ENCODE measurements around the gene SALL1.

SALL1 gene

DNA sequence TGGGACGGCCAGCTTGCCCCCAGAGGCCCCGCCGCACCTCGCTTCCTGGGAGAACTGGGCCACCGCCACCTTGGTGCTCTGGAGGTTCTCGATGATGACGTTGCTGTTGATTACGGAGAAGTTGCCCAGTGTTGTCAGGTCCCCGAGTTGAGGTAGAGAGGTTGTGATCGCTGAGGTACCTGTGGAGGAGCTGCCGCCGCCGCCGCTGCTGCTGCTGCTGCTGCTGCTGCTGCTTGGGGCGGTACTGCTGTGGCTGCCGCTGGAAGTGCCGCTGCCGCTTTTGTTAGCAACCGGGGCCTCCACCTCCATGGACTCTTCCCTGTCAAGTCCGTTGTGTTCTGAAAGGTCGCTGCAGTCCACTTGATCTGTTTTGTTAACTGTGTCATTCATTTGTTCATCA lies 9.5 kb downstream of the SALL1 start:
- DNase-seq: no peak

DNA sequence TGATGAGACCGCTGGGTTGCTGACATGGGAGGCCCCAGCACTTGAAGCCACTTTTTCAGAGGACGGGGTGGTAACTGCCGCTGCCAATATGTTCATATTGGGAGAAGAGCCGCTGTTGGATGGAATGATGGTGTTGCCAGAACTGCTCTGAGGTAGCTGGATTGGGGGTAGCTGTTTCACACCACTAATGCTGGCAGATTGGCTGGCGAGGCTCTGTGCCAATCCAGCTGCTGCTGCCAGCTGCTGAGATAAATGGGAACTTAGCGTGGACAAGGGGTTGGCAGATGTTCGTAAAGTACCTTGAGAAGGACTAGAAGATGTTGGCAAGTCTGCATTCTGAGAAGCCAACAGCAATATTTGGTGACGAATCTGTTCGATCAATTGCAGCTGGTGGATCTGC lies 10.0 kb downstream of the SALL1 start:
- DNase-seq: no peak
- TF ChIP-seq GATA1 (IDR thresholded peaks at IDR 0.05; ENCODE audit: low read depth, low read length): no peak
- TF ChIP-seq POLR2A (IDR thresholded peaks at IDR 0.05; ENCODE audit: low read length): no peak

More for the DNA sequence above, 9.5 kb downstream of the SALL1 start:
- TF ChIP-seq GATA1 (IDR thresholded peaks at IDR 0.05; ENCODE audit: low read depth, low read length) (no peak), POLR2A (IDR thresholded peaks at IDR 0.05; ENCODE audit: low read length) (no peak)

DNA sequence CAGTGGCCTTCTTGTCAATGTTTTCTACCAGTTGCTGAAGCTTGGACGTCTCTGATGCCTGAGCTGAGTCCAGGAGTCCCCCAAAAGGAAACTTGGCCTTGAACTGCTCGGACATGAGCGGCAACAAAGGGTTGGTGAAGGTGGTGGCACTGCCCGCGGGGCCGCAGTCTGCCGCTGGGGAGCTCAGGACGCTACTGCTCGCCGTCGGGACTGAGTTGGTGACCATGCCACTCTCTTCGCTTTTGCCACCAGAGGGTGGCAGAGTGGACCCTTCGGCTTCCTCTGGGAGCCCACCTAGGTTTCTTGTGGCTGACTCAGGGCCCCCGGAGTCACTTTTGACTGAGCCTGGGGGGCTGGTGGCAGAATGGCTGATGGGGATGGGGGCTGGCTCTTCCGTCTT lies 11.0 kb downstream of the SALL1 start:
- TF ChIP-seq POLR2A (IDR thresholded peaks at IDR 0.05; ENCODE audit: low read length) (no peak), GATA1 (IDR thresholded peaks at IDR 0.05; ENCODE audit: low read depth, low read length) (no peak)
- DNase-seq: no peak

DNA sequence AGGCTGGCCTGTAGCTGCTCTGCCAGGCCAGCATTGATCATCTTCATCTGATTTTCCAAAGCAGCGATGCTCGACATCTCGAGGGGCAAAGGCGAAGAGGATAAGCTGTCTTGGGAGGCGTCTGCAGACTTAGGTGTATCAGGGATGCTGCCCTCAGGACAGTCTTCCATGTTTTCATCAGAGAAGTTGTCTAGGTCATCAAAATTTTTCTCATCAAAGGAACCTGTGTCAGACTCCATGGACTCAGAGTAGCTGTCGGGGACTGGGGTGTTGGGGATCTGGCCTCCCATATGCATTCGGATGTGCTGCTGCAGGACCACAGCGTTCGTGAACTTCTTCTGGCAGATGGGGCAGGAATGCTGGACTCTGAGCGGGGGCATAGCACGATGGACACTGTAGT lies 11.5 kb downstream of the SALL1 start:
- TF ChIP-seq POLR2A (IDR thresholded peaks at IDR 0.05; ENCODE audit: low read length) (no peak), GATA1 (IDR thresholded peaks at IDR 0.05; ENCODE audit: low read depth, low read length) (no peak)
- no peak for DNase-seq

DNA sequence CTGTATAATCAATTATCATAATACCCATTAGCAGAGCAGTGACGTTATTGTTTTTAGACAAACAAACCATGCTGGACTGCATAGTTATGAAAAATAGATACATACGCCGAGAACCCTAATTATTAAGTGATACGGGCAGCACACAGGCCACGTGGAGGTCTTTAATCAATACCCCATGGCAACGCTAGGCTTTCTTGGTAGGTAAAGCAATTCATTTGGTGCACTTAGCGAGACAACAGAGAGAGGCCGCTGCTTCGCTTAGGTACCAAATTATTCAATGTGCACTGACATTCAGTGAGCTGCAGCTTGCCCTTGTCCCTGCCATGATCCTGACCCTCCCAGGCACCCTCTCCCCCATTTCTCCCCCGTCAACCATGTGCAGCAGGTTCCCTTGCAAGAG lies 12.9 kb downstream of the SALL1 start:
- TF ChIP-seq POLR2A (IDR thresholded peaks at IDR 0.05; ENCODE audit: low read length): no peak
- no peak for TF ChIP-seq GATA1 (IDR thresholded peaks at IDR 0.05; ENCODE audit: low read depth, low read length)

DNA sequence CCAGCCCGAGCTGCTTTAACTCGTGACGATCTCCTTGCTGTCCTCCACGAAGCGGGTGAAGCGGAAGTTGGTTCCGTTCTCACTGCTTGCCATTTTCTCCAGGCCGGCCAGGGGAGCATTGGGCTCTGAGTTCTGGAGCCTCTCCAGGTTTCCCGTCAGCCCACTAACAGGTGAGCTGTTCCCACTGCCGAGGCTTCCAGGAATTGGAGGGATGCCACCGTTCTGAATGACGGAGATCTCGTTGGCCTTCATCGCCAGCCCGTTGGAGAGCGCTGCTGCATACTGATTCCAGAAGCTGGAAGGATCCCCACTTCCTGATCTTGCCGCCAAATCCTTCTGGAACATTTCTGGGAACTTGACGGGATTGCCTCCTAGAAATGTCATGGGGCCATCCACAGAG lies 14.0 kb downstream of the SALL1 start:
- no peak for DNase-seq
- TF ChIP-seq POLR2A (IDR thresholded peaks at IDR 0.05; ENCODE audit: low read length) (no peak), GATA1 (IDR thresholded peaks at IDR 0.05; ENCODE audit: low read depth, low read length) (no peak)

More for the DNA sequence above, 12.9 kb downstream of the SALL1 start:
- no peak for DNase-seq

DNA sequence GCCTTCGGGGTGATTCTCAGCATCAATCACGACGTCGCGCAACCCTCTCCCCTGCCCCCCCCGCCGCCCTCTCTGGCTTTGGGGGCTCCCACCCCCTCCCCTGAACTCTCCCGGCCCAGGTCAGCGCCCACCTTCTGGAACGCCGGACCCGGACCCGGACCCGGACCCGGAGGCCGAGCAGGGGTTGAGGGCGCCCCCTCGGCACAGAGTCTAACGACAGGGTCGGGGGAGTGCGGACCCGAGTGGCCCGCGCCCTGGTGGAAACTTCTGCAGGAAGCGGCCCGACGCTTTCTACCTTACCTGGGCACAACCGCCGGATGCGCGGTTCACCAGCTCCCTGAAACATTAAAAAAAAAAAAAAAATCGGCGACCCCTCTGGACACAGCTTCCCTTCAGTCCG lies 16.2 kb downstream of the SALL1 start:
- TF ChIP-seq GATA1 (IDR thresholded peaks at IDR 0.05; ENCODE audit: low read depth, low read length) (no peak), POLR2A (IDR thresholded peaks at IDR 0.05; ENCODE audit: low read length) (no peak)
- no peak for DNase-seq

DNA sequence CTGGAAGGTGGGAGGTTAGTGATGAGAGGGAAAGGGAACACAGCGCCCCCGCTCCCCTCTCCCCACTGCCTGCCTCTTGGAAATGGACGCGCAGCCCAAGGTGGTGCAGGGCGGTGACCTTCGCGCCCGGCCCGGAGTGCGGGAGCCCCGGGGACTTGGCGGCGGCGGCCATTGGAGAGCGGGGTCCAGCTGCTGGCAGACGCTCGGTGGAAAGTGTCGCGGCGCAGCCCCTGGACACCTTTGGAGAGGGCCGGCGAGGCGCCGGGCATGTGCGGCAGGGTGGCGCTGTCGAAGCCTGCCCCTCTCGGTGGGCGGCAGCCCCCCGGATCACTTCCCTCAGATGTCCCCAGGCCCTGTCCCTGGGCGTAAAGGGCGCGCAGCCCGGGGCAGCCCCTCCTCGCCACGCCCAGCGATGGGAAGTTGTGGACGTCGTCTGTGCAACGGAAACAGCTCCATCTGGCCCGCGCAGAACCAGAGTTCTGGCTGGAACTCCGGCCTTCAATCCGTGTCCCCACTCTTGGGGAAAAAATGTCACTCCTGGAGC lies 16.7 kb downstream of the SALL1 start:
- no peak for TF ChIP-seq POLR2A (IDR thresholded peaks at IDR 0.05; ENCODE audit: low read length)
- no peak for TF ChIP-seq GATA1 (IDR thresholded peaks at IDR 0.05; ENCODE audit: low read depth, low read length)

DNA sequence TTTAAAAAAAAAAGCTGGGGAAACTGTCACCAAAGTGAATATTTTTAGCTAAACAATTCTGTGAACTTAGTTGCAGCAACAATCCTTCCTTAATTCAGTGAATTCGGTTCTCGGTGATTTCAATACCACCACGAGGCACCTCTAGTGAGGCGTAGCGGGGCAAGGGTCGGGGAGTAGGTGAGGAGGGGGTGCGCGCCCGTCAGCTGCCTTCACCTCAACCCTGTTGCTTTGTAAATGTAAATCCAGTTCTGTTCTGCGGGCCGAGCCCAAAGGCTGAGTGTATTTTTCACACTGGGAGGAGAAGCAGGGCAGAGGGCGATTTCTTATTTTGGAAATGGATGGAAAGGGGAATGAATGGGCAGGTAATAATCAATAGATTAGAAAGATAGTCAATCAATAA lies 17.4 kb downstream of the SALL1 start:
- TF ChIP-seq GATA1 (IDR thresholded peaks at IDR 0.05; ENCODE audit: low read depth, low read length): no peak
- no peak for TF ChIP-seq POLR2A (IDR thresholded peaks at IDR 0.05; ENCODE audit: low read length)
- DNase-seq: no peak

More for the DNA sequence above, 16.7 kb downstream of the SALL1 start:
- no peak for DNase-seq

DNA sequence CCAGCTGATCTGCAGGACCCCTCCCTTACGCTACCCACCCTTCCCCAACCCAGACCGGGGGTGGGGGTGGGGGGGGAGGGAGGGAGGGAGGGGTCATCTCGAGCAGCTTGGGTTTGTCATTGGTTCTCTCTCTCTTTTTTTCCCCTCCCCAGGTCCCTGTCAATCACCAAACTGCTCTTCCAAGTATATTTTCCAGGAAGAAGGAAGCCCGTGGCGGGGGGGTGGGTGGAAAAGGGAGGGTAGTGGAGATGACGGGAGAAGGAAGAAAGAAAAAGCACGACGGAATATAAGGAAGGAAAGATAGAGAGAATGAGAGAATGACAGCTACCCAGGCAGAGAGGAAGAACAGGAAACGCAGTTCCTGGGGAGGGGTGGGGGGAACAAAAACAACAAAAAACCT lies 17.9 kb downstream of the SALL1 start:
- TF ChIP-seq POLR2A (IDR thresholded peaks at IDR 0.05; ENCODE audit: low read length) (no peak), GATA1 (IDR thresholded peaks at IDR 0.05; ENCODE audit: low read depth, low read length) (no peak)
- DNase-seq: no peak

DNA sequence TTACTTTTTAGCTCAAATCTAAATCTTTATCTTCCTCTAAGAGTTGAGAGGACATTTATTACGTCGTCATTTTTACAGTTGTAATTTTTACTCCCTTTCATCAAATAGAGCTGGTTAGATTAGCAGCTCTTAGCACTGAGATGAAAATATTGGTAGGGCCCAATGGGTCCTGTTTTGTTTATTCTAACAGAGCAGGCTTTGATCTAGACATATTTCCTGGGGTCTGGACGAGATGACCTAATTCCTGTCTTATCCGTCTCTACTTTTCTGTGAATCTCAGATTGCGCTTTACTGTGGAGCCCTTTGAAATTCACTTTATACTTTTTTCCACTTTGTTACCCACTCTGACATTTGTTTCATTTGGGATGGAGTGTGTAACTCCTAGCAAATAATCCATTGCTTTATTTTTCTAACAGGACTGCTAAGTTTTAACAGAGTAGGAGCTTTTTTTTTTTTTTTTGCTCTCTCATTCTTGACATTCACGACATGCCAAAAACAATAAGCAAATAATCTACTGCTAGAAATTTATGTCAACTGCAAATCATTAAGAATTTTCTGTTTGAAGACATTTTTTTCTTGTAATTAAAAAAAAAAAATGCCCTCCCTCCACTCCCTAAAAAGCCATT lies 18.5 kb downstream of the SALL1 start:
- no peak for DNase-seq
- TF ChIP-seq GATA1 (IDR thresholded peaks at IDR 0.05; ENCODE audit: low read depth, low read length) (no peak), POLR2A (IDR thresholded peaks at IDR 0.05; ENCODE audit: low read length) (no peak)

DNA sequence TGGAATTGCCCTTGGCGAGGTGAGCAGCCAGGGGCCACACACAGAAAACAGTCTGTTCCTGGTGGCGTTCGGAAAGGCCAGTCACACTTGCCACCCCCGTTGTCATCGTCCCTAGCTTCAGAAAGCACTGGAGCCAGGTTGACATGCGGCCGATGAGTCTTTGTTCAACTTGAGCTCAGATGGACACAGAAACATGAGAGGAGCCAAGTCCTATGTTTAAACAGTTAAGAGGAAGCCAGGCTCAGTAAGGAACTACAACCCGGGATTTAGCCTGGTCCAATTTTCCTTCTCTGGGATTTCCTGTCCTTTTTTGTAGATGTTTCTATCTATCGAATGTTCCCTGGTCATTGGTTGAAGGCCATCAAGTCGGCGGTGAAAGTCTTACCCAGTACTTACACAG lies 19.5 kb downstream of the SALL1 start:
- no peak for DNase-seq
- no peak for TF ChIP-seq POLR2A (IDR thresholded peaks at IDR 0.05; ENCODE audit: low read length)
- TF ChIP-seq GATA1 (IDR thresholded peaks at IDR 0.05; ENCODE audit: low read depth, low read length): no peak

DNA sequence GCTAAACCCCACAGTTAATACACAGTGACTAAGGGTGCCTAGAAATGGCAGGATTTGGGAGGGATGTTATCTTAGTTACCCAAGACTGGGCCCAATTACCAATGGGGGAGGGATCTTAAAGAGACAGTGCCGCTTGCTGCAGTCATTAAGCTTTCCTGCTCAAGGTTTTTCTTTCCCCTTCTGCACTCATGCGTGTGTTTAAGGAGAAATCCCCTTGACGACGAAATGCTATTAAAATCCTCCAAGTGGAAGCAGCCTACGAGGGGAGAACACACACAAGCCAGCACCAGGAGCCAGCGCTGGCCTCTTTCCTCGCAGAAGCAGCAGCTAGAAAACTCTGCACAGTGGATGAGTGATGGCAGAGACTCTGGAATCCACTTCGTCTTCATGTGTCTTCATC lies 22.0 kb downstream of the SALL1 start:
- TF ChIP-seq POLR2A (IDR thresholded peaks at IDR 0.05; ENCODE audit: low read length): no peak
- no peak for TF ChIP-seq GATA1 (IDR thresholded peaks at IDR 0.05; ENCODE audit: low read depth, low read length)
- DNase-seq: no peak

DNA sequence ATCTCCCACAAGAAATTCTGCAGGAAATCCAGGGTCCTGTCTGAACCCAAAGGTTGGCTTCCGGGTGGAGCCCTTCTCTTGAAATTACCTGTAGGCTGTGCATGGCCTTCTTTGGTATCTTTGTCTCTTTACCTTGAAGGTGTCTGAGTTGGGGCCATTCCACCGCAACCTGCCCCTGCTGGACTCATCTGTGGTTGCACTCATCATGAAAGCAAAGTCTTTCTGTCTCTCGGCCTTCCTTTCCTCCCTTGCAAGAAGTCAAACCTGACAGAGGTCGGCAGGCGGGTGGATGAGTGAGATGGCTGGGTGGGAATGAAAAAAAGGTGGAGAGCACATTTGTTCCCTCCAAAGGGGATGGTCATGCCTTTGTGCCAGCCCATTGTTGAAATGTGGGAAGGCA lies 25.1 kb downstream of the SALL1 start:
- DNase-seq: no peak

DNA sequence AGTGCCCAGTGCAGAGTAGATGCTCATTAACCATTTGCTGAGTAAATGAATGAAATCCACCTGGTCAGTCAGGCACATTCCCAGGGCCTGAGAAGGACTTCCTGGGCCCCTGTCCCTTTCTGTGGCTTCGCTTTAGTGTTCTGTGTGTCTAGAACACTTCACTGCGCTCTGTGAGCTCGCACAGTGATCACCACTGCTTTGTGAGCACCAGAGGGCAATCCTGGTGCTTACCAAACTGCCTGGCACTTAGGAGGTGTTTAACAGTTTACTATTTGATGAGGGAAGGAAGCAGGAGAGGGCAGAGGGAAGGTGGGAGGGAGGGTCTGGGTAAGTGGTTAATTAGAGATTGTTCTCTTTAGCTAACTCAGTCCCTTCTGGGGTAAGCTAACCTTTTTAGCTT lies 26.2 kb downstream of the SALL1 start:
- TF ChIP-seq POLR2A (IDR thresholded peaks at IDR 0.05; ENCODE audit: low read length) (no peak), GATA1 (IDR thresholded peaks at IDR 0.05; ENCODE audit: low read depth, low read length) (no peak)
- no peak for DNase-seq

More for the DNA sequence above, 25.1 kb downstream of the SALL1 start:
- no peak for TF ChIP-seq GATA1 (IDR thresholded peaks at IDR 0.05; ENCODE audit: low read depth, low read length)
- no peak for TF ChIP-seq POLR2A (IDR thresholded peaks at IDR 0.05; ENCODE audit: low read length)

All from erythroblast (primary cell).